Measurements from ENCODE around the gene GZF1.
A peak's percentile ranks its signal among the peaks of the same experiment; 100 is the strongest.

GZF1 gene

DNA sequence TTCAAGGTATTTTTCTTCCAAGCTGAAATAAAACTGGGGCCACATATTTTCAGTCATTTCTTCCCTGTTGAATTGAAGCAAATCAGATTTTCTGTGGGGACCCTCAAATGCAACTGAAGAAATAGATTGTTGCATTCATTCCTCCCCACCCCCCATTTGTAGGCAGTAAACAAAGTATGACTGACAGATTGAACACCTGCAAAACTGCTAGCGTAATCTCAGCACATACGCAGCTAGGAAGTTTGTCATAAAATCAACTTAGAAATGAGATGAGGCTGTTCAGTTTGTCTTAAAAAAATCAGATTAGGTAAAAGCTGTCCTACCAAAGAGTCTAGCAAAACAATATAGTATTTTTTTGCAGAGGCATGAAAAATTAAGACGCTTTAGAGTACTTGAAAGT is 8.9 kb downstream of the GZF1 start:
- DNase-seq, result no peak

DNA sequence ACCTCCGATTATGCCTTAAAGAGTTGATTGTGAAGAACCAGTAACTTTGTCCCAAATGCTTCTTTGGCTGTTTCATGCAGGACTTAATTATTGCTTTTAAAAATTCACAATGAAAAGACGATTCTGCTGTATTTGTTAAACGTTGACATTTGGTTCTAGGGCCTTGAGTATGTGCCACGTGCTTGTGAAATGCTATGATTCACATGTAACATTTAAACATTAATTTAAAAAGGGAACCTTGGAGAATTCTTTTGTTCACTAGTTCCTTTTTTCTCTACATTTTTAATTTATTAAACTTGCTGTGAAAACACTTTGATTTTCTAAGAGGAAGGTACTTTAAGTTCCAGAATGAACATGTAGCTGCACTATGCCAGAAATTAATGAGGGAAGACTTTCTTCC is 9.5 kb downstream of the GZF1 start:
- DNase-seq, result no peak

DNA sequence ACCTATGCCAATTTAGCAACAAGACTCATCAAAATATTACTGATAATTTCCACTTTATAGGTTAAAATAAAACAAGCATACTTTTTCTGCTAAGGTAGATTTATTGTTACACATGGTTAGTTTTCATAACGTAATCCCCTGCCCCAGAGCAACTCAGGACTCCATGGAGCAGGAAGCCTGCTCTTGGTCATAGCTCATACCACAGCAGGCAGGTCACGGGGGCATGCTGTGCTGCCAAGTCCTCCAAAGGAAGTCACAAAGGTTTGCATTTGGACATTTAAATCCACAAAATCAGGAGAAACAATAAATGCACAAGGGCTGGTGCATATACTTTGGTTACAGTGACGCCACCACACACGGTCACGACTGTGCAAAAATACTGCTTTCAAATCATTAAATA is 12.5 kb downstream of the GZF1 start:
- no peak for DNase-seq

DNA sequence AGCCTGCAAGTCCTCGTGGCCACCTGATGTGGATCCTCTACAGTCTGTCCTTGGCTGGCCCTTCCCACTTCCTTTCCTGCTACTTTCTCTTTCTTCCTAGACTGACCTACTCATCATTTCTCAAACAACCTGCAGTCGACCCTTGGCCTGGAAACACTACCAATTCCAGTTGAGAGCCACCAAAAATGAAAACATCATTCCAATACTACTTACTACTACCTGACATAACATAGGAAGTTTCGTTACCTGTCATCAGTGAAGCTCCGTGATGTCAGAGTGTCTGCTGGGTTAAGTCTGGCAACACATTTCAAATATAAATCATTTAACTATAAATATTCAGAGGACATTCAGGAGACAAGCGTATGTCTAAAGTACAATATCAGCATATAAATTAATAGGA is 13.8 kb downstream of the GZF1 start:
- DNase-seq, result no peak

DNA sequence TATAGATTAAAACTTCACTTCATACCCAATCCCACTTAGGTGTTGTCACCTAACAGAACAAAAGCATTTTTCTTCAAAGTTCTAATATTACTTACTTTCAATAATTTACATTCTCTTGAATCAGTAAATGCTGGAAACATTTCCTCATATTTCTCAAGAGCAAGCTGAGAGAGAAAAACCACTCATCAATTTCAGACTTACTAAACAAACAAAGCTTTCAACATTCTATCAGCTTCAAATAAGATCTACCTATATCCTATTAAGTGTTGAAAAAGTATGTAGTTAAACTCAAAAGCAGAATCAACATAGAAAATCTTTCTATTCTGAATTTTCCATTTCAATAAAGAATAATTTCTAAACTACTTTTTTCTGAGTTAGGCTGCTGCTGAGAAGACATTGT is 17.8 kb downstream of the GZF1 start:
- no peak for DNase-seq

DNA sequence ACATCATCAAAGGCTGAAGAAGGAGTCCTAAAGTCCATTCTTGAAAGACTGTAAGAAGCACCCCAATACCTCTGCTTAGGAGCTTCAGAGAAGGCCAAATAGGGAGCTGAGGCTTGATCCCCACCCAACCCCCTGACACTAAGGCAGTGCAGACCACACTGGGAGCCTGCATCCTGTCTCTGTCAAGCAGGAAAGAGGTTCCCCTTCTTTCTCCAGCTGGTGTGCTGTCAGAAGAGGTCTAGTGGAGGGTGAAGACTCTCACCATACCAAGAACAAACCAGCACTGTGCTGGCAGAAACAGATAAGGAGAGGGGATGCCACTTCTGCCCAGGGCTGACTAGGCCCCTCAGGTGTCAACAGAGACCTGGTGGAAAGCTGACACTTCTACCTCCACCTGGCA is 19.9 kb downstream of the GZF1 start:
- no peak for DNase-seq

DNA sequence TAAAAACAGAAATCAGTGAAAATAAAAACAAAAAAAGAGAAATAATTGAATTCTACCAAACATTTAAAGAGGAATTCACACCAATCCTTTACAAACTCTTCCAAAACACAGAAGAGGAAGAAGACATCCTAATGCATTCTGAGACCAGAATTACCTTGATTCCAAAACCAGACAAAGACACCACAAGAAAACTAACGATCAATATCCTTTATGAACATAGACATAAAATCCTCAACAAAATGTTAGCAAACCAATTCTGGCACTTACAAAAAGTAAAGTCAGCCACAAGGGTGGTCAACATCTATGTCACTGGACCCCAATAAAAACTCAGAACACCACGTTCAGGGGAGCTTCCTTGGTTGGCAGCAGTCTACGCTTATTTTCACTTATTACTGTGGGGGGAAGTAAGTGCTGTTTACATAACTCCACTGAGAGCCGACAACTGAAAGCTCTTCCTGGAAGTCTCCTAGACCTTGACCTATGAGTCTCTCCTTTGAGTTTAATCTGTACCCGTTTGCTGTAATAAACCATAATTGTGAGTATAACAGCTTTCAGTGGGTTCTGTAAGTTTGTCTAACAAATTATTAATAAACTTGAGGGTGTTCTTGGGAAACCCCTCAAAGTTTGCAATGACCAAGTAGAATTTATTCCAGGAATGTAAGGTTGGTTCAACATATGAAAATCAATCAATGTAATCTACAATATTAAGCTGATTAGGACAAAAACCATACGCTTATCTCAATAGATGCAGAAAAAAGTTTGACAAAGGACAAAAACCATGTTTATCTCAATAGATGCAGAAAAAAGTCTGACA is 24.5 kb downstream of the GZF1 start:
- no peak for DNase-seq

DNA sequence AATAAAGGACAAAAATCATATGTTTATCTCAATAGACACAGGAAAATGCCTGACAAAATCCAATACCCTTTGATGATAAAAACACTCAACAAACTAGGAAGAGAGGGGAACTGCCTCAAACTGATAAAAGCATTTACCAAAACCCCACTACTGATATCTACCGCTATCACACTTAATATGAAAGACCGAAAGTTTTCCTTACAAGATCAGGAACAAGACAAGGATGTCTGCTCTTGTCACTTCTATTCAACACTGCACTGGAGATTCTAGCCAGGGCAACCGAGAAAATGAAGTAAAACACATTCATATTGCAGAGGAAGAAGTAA is 25.1 kb downstream of the GZF1 start:
- DNase-seq, result no peak

DNA sequence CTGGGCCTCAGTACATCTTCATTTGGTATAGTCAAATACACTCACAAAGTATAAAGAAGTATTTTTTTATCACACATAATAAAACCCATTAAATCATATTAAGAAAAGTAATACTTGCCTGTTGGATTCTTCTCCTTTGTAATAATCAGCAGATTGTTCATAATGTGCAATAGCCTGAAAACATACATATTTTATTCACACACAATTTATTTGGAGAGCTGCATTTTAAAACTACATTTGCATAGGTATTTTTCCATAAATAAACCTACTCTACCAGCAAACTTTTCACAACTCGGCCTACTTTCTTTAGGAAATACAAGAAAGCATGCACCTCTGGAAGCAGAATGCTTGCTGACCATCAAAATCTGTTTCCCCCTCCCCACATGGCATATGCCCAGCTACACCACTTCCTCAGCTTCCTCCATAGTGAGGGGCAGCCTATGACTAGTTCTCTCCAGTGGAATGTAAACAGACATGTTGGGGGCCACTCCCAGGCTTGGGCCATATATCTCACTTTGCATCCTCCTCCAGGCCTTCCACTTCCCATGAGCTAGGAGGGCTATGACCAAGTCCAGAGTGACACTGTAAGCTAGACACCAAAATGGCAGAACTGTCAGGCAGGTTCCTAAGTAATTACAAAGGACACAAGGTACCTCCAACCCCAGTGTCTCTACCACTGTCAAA is 28.3 kb downstream of the GZF1 start:
- DNase-seq, result no peak

DNA sequence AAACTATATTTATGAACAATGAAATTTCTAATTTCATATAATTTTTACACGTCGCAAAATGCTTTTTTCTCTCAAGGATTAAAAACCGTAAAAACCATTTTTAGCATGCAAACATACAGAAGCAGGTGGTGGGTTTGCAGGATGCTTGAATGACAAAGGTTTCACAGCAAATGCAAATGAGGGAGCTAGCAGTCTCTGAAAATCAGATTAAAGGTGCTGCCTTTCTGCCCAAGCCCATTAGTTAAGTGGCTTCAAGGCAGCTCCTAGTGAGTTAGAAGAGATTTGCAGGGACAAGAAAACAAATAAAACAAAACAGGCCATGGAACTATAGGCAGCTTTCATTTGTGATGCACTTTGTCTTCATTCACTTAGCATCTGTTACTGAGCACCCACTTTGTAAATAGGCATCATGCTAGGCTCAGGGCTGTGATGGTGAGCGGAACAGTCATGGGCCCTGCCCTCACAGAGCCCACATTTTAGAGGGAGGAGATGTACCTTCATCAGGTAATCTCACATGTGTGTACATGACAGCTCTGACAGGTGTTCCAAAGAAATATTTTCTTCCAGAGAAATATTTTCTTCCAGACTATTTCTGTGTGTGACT is 29.8 kb downstream of the GZF1 start:
- no peak for DNase-seq

DNA sequence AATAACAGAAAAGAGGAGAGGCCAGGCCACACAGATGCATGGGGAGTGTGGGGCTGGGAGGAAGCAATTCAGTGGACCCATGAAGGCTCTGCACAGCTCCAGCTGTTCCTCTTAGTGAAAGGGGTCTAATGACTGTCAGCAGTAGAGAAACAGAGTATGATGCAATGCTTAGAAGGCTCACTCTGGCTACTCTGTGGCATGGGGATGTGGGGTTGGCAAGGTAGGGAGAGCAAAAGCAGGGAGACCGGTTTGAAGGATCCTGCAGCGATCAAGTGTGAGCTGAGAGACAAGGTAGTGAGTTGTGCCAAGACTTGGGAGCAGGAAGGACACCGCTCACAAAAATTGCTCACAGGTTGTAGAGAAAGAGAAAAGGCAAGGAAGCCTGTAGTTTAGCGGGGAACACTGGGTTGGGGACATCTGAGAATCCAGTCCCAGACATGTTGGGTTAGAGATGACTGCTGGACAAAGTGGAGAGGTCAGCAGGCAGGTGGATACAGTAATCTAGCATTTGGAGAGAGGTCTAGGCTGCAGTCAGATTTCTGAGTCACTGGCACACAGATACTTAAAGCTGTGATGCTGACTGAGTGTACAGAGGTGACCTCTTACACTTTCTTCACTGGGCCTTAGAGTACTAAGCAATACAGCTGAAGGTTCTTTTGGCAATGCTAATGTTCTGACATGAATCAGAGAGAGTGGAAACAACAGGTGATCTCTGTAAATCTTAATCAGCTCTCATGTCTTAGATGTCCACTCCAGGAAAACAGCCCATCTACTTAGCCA is 32.2 kb downstream of the GZF1 start:
- no peak for DNase-seq

DNA sequence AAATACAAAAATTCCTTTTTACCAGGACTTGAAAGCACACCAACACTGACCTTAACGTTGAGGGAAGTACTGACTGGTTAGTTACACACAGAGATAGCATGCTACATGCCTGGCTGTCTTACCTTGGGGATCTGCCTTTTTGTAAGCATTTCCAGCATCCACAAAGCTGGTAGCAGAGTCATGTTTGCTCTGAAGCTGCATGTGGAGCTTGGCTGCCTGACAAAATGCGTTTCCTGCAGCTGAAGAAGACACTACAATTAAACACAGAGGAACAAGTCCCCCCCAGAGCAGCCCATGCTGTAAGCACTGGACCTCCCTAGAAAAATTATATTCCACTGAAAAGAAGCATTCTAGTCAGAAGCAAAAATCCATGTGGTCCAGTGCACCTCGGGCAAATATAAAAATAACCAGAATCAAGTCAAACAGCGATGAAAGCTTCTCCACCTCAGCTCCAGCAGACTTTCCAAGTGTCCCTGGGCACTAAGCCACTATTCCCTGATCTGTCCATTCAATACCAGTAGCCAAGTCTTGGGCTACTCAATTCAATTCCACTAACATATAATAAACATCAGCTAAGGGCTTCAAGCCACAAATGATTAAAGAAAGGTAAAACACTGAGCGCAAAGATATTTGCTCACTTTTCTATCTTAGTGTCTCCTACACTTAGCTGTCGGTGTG is 35.1 kb downstream of the GZF1 start:
- DNase-seq, result no peak

DNA sequence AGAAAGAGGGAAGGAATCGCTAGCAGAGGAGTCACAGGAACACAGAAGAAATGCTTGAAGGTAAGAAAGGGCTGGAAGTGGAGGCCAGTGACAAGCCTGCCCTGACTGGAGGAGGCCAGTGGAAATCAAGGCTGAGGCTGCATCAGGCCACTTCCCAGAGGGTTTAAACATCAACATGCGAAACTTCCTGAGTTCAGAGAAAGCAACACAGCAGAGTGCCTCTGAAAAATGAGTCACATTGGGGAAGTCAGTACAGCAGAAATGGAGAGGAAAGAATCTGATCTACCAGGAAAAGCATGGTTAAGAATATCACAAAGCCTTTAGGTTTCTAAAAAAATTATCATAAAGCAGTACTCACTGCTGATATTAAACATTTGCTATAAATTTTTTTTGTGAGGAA is 36.0 kb downstream of the GZF1 start:
- peak; percentile 34 for DNase-seq

DNA sequence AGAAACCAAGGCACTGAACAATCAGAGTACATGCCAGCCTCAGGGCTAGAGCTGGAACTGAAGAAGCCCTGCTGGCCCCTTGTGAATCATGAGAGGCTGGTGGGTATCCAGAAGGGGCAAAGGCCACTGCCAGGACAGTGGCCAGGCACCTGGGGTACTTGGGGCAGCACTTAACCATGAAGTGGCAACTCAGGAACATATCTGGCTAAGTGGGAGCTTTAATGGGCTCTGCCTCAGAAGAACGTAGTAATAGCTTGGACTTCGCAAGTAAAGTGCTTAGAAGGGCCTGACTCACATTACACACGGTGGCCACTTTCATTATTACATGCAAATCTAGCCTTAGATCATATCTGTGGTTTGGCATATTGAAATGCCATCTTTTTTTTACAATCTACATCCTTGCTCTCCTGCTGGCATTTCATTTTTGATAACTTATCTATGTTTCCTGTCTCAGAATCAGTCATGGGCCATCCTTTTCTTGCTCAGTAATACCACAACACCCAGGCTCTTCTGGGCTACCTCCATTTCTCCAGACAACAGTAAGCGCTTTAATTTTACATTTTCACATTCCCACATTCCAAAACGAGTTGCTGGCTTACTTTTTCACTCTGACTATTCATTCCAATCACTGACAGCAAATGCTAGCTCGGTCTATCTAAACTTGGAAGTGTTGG is 37.7 kb downstream of the GZF1 start:
- peak; percentile 31 for DNase-seq

DNA sequence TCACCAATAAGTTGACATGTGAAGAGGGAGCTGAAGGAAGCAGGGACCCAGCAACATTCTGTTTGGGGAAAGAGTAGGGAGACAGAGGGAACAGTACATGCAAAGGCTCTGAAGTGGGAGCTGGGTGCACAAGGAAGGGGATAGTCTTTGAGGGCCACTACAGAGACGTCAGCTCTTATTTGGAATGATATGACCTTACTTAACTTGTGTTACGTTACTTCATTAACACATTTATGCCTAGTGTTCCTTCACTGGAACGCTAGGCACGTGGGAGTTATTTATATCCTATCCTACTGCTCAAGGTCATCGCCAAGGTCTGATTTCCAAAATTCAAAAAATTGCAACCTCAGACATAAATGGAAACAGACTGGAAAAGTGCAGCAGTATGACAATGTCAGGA is 39.1 kb downstream of the GZF1 start:
- DNase-seq, result no peak

DNA sequence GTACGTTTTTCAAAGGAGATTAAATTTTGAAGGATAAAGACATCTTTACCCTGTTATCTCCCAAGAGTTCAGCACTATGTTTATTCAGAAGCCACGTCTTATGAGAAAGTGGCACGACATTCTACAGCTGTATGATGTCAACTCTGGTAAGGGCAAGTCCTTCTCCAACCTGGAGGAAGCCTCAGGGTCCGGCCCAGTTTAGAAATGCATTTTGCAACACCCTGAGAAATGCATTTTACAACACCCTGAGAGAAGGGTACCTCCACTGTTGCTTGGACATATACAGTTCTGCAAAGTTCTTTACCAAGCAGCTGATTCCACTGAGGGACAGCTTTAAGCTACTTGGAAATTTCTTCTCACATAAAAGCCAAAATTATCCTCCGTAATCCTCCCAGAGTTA is 41.8 kb downstream of the GZF1 start:
- no peak for DNase-seq

DNA sequence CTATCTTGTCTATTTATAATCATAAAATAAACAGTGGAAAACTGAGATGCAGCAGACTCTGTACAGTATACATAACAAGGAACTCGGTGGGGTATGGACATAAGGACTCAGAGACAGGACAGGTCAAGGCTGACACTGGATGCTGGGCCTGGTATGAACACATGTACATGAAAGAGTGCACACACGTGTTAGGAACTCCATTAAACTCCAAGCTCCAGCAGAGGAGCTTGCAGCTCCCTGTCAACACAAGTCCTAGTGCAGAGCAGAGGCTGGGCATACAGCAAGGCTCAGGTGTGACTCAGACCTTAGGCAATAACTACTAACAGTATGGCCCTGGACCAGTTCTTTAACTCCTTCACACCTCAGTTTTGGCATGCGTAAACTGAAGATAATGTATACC is 42.2 kb downstream of the GZF1 start:
- DNase-seq, result no peak

DNA sequence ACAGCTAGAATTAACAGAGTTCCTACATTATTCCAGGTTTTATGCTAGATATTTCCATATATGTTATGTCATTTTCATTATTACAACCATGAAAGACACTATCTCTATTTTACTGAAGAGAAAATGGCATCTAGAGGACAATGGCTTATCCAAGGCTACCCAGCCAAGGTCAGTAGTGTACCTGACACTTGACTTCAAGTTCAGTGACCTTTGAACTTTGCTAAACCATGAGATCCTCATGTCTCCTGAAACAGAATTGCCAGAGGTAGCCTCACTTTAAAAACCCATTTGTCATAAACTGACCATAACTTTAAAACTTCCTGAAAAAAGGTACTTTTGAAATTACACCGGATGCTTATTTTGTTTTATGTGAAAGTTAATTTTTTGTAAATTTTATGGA is 44.9 kb downstream of the GZF1 start:
- DNase-seq, result no peak

DNA sequence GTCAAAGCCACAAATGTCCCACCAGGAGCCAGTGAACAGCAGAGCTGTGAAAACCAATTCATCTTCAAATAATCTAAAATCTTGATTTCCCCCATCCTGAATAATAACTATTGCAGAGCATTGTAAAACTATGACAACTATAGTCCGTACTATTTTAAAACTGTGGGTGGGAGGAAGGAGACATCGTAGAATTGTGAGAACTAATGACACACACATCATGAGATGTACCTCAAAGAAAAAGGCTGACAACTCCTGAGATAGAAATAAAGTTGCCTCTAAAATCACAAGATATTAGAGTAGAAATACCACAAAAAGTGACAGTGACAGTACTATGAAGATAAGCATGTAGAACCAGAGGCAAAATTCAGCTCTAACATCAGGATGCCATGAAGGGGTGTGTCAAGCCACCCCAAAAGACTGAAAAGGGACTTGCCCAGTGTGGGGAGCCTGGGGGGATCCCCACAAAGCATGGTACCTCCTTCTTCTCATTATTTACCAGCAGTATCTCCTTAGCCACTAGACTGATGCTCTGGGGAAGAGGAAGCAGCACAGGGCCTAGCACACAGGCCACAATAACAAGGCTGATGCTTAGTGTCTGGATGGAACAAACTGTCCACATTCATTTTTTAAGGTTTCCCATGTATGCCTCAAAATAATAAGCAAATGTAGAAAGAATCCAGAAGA is 45.9 kb downstream of the GZF1 start:
- no peak for DNase-seq

DNA sequence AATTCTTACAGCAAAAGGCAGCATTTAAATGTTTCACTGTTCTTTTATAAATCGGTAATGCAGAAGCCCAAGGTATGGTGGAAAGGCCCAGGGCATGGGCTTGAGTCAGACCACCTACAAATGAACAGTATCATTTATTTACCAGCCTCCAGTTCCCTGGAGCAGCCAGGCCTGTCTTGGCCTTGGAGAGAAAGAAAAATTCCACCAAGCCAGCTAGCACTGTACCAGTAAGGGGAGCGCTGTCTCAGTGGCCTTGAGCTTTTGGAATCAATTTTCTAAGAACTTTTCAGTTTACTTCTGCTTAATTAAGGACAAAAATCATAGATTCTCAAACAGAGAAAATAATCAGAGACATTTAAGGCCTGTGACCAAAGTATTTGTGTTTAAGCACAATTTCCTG is 47.0 kb downstream of the GZF1 start:
- no peak for DNase-seq

DNA sequence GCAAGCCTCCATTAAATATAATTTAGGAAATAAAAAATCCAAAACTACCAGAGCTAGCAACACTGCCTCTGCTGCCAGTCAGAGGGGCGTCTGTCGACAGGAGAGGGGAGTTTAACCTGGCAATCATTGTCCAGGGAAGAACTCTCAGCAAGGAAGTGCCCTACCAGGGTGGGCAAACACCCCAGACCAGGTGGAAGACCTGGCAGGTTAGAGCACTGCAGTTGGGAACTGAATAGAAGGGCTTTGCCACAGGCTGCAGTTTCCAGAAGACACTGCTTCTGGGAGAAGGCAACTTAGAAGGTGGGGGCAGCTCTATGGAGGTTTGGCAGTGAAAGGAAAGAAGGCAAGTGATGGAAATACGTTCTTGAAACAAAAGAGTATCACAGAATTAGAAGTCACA is 47.8 kb downstream of the GZF1 start:
- DNase-seq, result no peak
